ENCODE data around the gene LBP.

Gene LBP

GRCh38 chr20:38320221-38320620, 26.1 kb upstream of the LBP start:
- H3K9me3 ChIP-seq (ENCODE audit: control insufficient read depth, insufficient read depth, low read length), result no peaks in the 10 kb centered on the region
- DNase-seq (ENCODE audit: low read depth, low spot score), result no peak
- no CpG with 5 or more reads among the region's 6 CpGs for WGBS (ENCODE audit: insufficient coverage, insufficient read length)
- H3K4me1 ChIP-seq (ENCODE audit: control insufficient read depth, insufficient read depth, low read length), result no peaks in the 10 kb centered on the region
- H3K4me3 ChIP-seq (ENCODE audit: low read length), result no peak overlapping the region
- H3K36me3 ChIP-seq (ENCODE audit: control insufficient read depth, insufficient read depth, low read length), result no peaks in the 10 kb centered on the region
- no peak overlapping the region for H3K27ac ChIP-seq (ENCODE audit: low read length)
- no peaks in the 10 kb centered on the region; the same call in 1 of the 2 replicates for H3K27me3 ChIP-seq (ENCODE audit: control insufficient read depth, insufficient read depth, low read length)

- H3K27me3 ChIP-seq (ENCODE audit: control insufficient read depth, insufficient read depth, low read length), result no peaks in the 10 kb centered on the region; the same call in 1 of the 2 replicates
- H3K9me3 ChIP-seq (ENCODE audit: control insufficient read depth, insufficient read depth, low read length), result no peaks in the 10 kb centered on the region
- no peak overlapping the region for H3K27ac ChIP-seq (ENCODE audit: low read length)
- WGBS (ENCODE audit: insufficient coverage, insufficient read length), result no CpG with 5 or more reads among the region's 5 CpGs
- no peak overlapping the region for H3K4me3 ChIP-seq (ENCODE audit: low read length)
- no peaks in the 10 kb centered on the region for H3K36me3 ChIP-seq (ENCODE audit: control insufficient read depth, insufficient read depth, low read length)
- H3K4me1 ChIP-seq (ENCODE audit: control insufficient read depth, insufficient read depth, low read length), result no peaks in the 10 kb centered on the region
- DNase-seq (ENCODE audit: low read depth, low spot score), result no peak
Observed at GRCh38 chr20:38321959-38322598, 24.2 kb upstream of the LBP start.

- no CpG with 5 or more reads among the region's 3 CpGs for WGBS (ENCODE audit: insufficient coverage, insufficient read length)
- Histone ChIP-seq H3K4me1 (ENCODE audit: control insufficient read depth, insufficient read depth, low read length) (no peaks in the 10 kb centered on the region), H3K27ac (ENCODE audit: low read length) (no peak overlapping the region), H3K9me3 (ENCODE audit: control insufficient read depth, insufficient read depth, low read length) (no peaks in the 10 kb centered on the region), H3K27me3 (ENCODE audit: control insufficient read depth, insufficient read depth, low read length) (no peaks in the 10 kb centered on the region; the same call in 1 of the 2 replicates), H3K4me3 (ENCODE audit: low read length) (no peak overlapping the region), H3K36me3 (ENCODE audit: control insufficient read depth, insufficient read depth, low read length) (no peaks in the 10 kb centered on the region)
- no peak for DNase-seq (ENCODE audit: low read depth, low spot score)
Observed at GRCh38 chr20:38324159-38324558, 22.1 kb upstream of the LBP start.

- H3K27me3 ChIP-seq (ENCODE audit: control insufficient read depth, insufficient read depth, low read length), result no peaks in the 10 kb centered on the region
- no peaks in the 10 kb centered on the region for H3K4me1 ChIP-seq (ENCODE audit: control insufficient read depth, insufficient read depth, low read length)
- H3K4me3 ChIP-seq (ENCODE audit: low read length), result no peak overlapping the region
- no peaks in the 10 kb centered on the region for H3K9me3 ChIP-seq (ENCODE audit: control insufficient read depth, insufficient read depth, low read length)
- DNase-seq (ENCODE audit: low read depth, low spot score), result no peak
- no peaks in the 10 kb centered on the region for H3K36me3 ChIP-seq (ENCODE audit: control insufficient read depth, insufficient read depth, low read length)
- no peak overlapping the region for H3K27ac ChIP-seq (ENCODE audit: low read length)
- WGBS (ENCODE audit: insufficient coverage, insufficient read length), result no CpG with 5 or more reads among the region's 3 CpGs
Observed at GRCh38 chr20:38325167-38325566, 21.1 kb upstream of the LBP start.

- no CpG with 5 or more reads among the region's 3 CpGs for WGBS (ENCODE audit: insufficient coverage, insufficient read length)
Observed at GRCh38 chr20:38325905-38326304, 20.4 kb upstream of the LBP start.

GRCh38 chr20:38326309-38326708, 20.0 kb upstream of the LBP start:
- Histone ChIP-seq H3K27me3 (ENCODE audit: control insufficient read depth, insufficient read depth, low read length) (no peaks in the 10 kb centered on the region), H3K36me3 (ENCODE audit: control insufficient read depth, insufficient read depth, low read length) (no peaks in the 10 kb centered on the region), H3K4me3 (ENCODE audit: low read length) (no peak overlapping the region), H3K9me3 (ENCODE audit: control insufficient read depth, insufficient read depth, low read length) (no peaks in the 10 kb centered on the region), H3K4me1 (ENCODE audit: control insufficient read depth, insufficient read depth, low read length) (no peaks in the 10 kb centered on the region), H3K27ac (ENCODE audit: low read length) (no peak overlapping the region)
- no CpG with 5 or more reads among the region's 7 CpGs for WGBS (ENCODE audit: insufficient coverage, insufficient read length)
- no peak for DNase-seq (ENCODE audit: low read depth, low spot score)

More at GRCh38 chr20:38325905-38326304, 20.4 kb upstream of the LBP start:
- Histone ChIP-seq H3K9me3 (ENCODE audit: control insufficient read depth, insufficient read depth, low read length) (no peaks in the 10 kb centered on the region), H3K27ac (ENCODE audit: low read length) (no peak overlapping the region), H3K27me3 (ENCODE audit: control insufficient read depth, insufficient read depth, low read length) (no peaks in the 10 kb centered on the region), H3K4me3 (ENCODE audit: low read length) (no peak overlapping the region), H3K4me1 (ENCODE audit: control insufficient read depth, insufficient read depth, low read length) (no peaks in the 10 kb centered on the region), H3K36me3 (ENCODE audit: control insufficient read depth, insufficient read depth, low read length) (no peaks in the 10 kb centered on the region)
- no peak for DNase-seq (ENCODE audit: low read depth, low spot score)

GRCh38 chr20:38330638-38331037, 15.6 kb upstream of the LBP start:
- Histone ChIP-seq H3K27ac (ENCODE audit: low read length) (no peak overlapping the region), H3K9me3 (ENCODE audit: control insufficient read depth, insufficient read depth, low read length) (no peaks in the 10 kb centered on the region), H3K36me3 (ENCODE audit: control insufficient read depth, insufficient read depth, low read length) (no peaks in the 10 kb centered on the region), H3K4me3 (ENCODE audit: low read length) (no peak overlapping the region), H3K4me1 (ENCODE audit: control insufficient read depth, insufficient read depth, low read length) (no peaks in the 10 kb centered on the region), H3K27me3 (ENCODE audit: control insufficient read depth, insufficient read depth, low read length) (no peaks in the 10 kb centered on the region)
- WGBS (ENCODE audit: insufficient coverage, insufficient read length), result no CpG with 5 or more reads among the region's 3 CpGs
- DNase-seq (ENCODE audit: low read depth, low spot score), result no peak

- Histone ChIP-seq H3K4me1 (ENCODE audit: control insufficient read depth, insufficient read depth, low read length) (no peaks in the 10 kb centered on the region), H3K27me3 (ENCODE audit: control insufficient read depth, insufficient read depth, low read length) (no peaks in the 10 kb centered on the region), H3K27ac (ENCODE audit: low read length) (no peak overlapping the region), H3K9me3 (ENCODE audit: control insufficient read depth, insufficient read depth, low read length) (no peaks in the 10 kb centered on the region), H3K36me3 (ENCODE audit: control insufficient read depth, insufficient read depth, low read length) (no peaks in the 10 kb centered on the region), H3K4me3 (ENCODE audit: low read length) (no peak overlapping the region)
- DNase-seq (ENCODE audit: low read depth, low spot score), result no peak
Observed at GRCh38 chr20:38331245-38331644, 15.0 kb upstream of the LBP start.

- Histone ChIP-seq H3K9me3 (ENCODE audit: control insufficient read depth, insufficient read depth, low read length) (no peaks in the 10 kb centered on the region), H3K27ac (ENCODE audit: low read length) (no peak overlapping the region), H3K4me3 (ENCODE audit: low read length) (no peak overlapping the region), H3K4me1 (ENCODE audit: control insufficient read depth, insufficient read depth, low read length) (no peaks in the 10 kb centered on the region), H3K36me3 (ENCODE audit: control insufficient read depth, insufficient read depth, low read length) (no peaks in the 10 kb centered on the region), H3K27me3 (ENCODE audit: control insufficient read depth, insufficient read depth, low read length) (no peaks in the 10 kb centered on the region)
- DNase-seq (ENCODE audit: low read depth, low spot score), result no peak
- no CpG with 5 or more reads among the region's 8 CpGs for WGBS (ENCODE audit: insufficient coverage, insufficient read length)
Observed at GRCh38 chr20:38331814-38332213, 14.5 kb upstream of the LBP start.

GRCh38 chr20:38334016-38334415, 12.3 kb upstream of the LBP start:
- Histone ChIP-seq H3K4me1 (ENCODE audit: control insufficient read depth, insufficient read depth, low read length) (no peaks in the 10 kb centered on the region), H3K36me3 (ENCODE audit: control insufficient read depth, insufficient read depth, low read length) (no peaks in the 10 kb centered on the region), H3K9me3 (ENCODE audit: control insufficient read depth, insufficient read depth, low read length) (no peaks in the 10 kb centered on the region), H3K27me3 (ENCODE audit: control insufficient read depth, insufficient read depth, low read length) (no peaks in the 10 kb centered on the region), H3K4me3 (ENCODE audit: low read length) (no peak overlapping the region), H3K27ac (ENCODE audit: low read length) (no peak overlapping the region)
- no peak for DNase-seq (ENCODE audit: low read depth, low spot score)
- WGBS (ENCODE audit: insufficient coverage, insufficient read length), result no CpG with 5 or more reads among the region's 8 CpGs

GRCh38 chr20:38336726-38337125, 9.6 kb upstream of the LBP start:
- DNase-seq (ENCODE audit: low read depth, low spot score), result no peak
- Histone ChIP-seq H3K36me3 (ENCODE audit: control insufficient read depth, insufficient read depth, low read length) (no peaks in the 10 kb centered on the region), H3K9me3 (ENCODE audit: control insufficient read depth, insufficient read depth, low read length) (no peaks in the 10 kb centered on the region), H3K4me3 (ENCODE audit: low read length) (no peak overlapping the region), H3K27me3 (ENCODE audit: control insufficient read depth, insufficient read depth, low read length) (no peaks in the 10 kb centered on the region), H3K27ac (ENCODE audit: low read length) (no peak overlapping the region), H3K4me1 (ENCODE audit: control insufficient read depth, insufficient read depth, low read length) (peaks cover 2% of the 10 kb centered on the region; the same call in 1 of the 2 replicates)
- no CpG with 5 or more reads among the region's 7 CpGs for WGBS (ENCODE audit: insufficient coverage, insufficient read length)

Measured in iPS DF 6.9 (cell line).